GM19328 (cell line): ENCODE data around the gene KAT6B.

Experiments
- ATAC-seq: cut with Tn5 transposase; IDR thresholded peaks from one replicate; pipeline ENCODE4 v1.9.1; 2021; ENCODE audit warnings: mild to moderate bottlenecking, moderate library complexity; ENCODE audit not compliant: unreplicated experiment

The KAT6B gene

DNA sequence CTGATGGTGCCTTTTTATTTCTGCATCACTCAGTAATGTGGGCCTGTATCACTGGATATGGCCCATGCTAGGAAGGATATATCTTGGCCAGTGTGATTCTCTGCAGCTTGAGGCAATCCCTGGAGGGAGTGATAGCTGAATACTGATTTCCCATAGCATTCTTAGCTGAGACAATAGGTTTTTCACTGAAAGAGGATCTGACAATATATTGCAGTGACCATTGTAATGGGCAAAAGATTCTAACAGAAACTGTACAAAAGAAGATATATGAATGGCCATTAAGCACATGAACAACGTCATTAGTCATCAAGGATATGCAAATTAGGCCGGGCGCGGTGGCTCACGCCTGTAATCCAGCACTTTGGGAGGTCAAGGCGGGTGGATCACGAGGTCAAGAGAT lies 117.8 kb downstream of the KAT6B start:
- no peak for ATAC-seq

DNA sequence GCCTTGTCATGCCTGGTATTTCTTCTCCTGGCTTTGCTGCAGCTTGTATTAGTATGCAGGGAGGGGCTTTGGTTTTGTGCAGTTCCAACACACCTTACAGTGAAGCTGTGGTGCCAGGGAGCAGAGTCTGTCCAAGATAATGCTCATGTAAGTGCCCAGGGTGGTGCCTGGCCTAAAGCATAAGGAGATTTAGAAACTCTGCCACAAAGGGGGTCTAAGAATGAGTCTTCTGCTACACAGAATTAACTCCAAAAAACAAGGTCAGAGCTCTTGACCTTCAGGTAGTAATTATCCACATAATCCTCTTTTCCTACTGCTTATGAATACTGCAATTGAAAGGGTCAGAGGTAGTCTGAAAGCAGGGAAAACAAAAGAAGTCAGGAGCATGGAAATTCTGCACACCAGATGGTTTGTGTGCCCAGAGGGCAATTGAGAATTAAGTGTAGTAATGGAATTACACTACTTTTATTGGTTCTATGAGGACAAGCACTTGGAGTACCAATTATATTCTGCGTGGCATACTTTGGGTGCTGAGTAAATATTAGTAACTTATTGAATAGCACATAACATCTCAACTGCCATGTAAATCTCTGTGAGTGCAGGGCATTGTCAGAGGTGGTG lies 121.5 kb downstream of the KAT6B start:
- no peak for ATAC-seq

DNA sequence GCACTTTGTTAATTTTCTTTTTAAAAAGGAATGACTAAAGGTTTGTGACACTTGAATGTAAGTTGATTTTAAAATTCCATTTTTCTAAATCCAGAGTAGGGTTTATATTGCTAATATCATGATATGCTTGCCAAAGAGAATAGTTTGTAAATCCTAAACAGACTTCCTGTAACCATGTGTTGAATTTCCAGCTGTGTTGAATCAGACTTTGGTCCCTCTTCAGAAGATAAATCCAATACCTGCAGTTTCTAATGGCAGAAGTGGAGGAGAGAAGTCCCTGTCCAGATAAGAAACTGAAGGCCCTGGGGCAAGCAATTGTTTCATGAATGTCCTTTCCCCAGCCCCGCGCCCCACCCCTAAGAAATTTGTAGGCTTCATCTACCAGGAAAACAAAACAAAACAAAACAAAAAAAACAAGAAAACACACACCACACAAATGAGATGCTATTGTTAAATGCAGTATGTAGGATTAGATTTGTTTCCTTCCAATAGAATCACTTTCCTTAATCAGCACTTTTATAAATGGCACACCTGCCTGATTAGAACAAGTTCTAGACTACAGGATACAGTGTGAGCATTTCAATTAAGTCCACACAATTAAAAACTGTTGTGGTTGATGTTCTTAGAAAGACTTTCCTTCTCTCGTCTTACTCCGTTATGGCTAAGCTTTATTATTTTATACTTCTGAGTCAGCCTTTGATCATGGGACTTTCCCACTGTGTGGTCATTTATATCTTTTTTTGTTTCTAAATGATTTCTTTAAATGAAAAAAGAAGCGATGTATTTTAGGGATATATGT lies 122.8 kb downstream of the KAT6B start:
- ATAC-seq = no peak

DNA sequence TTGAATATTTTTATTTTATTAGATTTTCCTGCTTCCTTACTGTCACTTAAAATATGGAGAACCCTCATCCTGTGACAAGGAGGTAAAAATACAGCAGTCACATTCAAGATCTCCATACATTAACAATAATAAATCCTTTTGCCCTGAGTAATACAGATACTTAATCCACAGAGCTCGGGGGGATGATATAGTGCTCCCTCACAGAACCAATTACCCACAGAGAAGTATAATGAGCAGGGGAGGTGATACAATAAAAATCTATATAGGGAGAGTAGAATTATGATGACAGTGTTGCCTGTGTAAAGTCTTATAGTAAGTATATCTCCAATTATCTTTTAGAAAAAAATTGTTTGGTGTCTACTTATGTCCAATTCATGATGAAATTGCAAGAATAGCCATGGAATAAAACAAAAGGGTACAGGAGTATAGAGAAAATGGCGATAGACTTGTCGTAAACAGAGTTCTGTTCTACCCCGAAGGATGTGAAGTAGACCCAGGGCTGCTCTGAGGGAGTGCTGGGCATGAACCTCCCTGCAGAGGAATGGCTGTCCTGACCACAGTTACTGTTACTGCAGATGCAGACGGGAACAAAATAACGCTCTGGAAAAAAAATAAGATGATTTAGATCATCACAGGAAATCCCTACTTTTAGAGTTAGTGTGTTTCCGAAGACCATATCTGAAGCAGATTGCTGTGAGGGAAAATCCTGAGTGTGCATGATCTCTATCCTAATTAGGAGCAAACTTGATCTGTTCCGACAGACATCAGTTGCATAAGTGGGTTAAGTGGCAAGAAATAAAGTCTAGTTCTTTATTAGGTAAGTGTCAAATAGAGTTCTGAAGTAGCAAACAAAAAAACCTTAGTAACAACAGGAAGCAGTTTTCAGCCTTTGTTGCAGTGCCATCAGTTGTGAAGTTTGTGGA lies 123.7 kb downstream of the KAT6B start:
- ATAC-seq = no peak

DNA sequence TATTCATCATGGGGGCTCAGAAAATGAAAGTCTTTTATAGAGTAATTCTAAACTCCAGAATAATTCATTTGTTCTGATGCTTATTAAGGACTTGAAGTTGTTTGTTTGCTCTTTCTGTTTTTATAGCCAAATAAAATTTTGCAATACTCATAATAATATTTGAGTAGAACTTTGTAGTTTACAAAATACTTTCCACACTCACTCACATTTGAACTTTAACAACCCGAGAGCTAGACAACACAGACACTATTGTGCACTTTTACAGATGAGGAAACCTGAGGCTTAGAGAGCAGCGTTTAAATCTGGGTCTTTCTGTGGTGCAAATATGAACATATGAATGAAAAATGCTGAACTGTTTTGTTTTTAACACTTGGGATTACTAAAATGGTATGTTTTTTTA lies 126.8 kb downstream of the KAT6B start:
- no peak for ATAC-seq

DNA sequence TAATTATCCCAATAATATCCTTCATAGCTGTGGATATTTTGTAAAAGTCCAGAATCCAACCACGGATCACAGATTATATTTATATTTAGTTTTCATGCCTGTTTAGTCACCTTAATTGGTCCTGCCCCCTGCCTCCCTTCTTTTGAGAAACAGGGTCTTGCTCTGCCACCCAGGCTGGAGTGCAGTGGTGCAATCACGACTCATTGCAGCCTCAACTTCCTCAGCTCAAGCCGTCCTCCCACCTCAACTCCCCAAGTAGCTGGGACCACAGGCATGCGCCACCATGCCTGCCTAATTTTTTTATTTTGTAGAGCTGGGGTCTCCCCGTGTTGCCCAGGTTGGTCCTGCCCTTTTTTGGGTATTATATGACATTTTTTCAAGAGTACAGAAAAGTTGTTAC lies 129.4 kb downstream of the KAT6B start:
- ATAC-seq = no peak

DNA sequence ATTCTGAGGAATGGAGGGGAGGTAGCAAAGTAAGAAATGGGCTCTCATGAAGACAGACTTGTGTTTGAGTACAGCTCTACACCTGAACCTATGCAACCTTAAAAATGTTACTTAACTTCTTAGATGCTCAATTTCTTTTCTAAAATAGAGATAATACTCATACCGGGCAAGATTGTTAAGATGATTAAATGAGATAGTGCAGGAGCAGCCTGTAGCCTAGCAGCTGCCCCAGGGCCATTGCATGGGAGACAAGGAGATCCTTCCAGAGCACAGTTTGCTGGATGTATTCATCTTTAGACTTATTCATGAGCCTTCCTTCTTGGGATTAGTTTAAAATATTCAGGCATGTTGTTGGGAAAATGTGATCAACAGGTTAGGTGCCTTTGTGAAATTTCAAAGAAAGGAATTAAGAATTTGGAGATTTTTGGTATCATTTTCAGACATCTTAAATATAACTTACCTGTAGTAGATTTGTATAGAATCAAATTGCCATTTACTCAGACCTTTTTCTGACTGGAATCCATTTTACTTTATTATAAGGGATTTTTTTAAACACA lies 130.2 kb downstream of the KAT6B start:
- no peak for ATAC-seq

DNA sequence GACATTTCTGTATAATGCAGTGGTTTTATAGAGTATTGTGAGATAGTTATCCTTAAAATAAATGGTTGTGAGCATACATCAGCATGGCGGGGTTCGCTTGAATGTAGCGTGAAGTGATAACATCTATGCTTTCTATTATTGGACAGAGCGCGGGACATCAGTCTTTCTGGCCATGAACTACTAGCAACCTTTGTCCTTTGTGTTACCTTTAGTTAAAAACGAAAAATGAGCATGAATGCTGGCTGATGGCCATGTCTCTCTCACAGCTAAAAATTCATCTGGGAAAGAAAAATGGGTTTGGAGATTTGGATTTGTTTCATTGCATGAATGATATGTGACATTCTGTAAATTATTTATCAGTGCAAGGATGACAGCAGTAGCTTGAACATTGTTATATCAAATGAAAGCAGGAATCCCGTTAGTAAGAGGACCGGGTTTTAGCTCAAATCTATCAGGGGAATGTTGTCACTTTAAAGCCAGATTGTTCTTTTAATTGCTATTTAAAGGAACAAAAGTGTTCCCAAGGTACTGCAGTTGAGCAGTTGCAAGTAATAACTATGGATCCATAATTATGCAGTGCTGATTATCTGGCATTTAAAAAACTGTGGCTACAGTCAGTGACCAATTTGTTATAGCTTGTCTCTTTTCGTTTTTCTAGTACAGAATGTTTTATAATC lies 131.0 kb downstream of the KAT6B start:
- ATAC-seq = no peak

DNA sequence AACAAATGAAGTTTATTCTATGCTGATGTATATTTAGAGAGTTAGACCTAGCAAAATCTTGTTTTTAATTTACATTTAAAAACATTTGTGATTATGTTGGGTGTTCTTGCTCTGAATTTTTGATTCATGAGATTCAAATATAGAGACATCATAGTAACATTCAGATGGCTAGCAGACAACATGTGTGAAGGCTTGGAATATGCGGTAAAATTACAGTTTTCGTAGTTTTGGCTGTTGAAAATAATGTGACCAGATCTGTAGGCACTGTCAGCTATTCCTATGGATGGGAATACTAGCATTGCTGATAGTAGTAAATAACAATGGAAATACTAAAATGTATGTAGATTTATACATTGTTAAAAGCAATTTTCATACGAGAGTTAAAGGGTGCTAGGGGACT lies 131.9 kb downstream of the KAT6B start:
- no peak for ATAC-seq

DNA sequence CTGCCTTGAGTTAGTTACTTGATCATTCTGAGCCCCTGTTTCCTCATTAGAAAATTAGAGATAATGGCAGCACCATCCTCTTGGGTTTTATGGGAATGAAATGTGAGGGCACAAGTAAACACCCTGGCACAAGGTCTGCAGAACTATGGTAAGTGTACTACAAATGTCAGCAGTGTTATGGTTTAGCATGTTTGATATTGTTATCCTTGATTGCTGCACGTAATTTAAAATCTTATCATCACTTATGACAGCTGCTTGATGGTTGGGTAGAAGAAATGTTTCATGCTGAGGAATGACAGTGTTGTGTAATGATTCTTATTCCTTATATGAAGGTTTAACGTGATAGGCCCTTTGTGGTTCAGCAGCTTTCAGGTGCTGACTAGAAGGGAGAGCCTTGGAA lies 134.3 kb downstream of the KAT6B start:
- ATAC-seq = no peak

DNA sequence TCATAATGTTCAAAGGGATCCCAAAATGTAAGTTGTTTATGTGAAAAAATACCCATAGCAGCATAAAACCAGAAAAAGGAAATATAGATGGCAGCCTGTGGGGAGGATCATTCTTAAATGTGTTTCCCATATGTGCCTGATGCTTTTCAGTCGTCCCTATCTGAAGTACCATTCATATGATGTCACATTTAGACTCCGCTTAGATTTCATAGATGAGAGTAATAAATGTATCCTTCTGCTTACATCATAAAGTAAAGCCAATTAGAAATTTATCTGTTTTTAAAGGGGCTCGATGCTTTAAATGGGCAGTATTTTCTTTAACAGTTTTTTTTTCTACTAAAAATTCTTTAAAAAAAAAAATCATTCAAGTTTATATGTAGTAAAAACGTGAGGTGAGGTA lies 136.1 kb downstream of the KAT6B start:
- ATAC-seq = no peak

DNA sequence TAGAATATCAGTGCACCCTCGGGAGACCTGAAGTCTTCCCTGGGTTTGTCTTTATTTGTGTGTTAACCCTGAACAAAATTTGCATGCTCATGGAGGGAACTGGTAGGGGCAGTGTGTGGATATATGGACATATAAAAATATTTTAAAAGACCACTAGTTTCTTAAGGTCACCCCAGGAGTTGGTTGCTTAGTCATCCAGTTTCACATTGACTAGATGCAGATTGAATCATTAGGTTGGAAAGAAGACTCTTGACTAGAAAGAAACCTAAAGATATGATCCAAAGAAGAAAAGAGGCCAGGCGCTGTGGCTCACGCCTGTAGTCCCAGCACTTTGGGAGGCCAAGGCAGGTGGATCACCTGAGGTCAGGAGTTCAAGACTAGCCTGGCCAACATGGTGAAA lies 137.1 kb downstream of the KAT6B start:
- no peak for ATAC-seq

DNA sequence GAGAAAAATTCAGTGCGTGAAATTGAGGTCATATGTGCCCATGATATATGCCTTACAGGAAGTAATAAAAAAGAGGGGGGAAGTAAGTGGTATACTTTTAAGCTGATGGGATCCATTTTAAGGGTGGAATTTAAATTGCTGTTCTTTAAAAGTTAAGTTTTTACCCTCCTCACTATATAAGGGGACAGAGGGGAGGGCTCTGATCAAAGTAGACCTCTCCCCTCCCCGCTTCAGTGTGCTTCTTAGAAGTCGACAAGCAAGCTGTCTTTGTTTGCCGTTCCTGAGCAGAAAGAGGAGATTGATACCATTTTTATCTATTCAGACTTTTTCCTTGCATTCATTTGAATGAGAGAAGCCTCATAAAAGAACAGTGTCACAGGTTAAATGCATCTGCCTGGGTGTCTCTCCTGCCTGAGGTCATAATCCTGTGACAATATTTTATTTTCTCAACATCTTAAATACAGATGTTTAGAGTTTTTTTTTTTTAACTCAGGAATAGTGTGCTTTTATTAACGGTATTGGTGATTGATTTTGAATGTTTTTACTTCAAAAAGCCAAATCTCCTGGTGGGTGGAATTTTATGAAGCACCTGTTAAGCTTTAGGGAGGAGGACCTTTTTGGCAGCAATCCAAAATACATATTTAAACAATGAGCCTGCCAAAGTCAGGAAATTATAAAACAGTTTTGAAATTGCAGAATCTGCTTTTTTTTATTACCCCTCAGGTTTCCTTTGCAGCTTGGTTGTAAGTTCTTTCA lies 141.7 kb downstream of the KAT6B start:
- ATAC-seq = no peak

DNA sequence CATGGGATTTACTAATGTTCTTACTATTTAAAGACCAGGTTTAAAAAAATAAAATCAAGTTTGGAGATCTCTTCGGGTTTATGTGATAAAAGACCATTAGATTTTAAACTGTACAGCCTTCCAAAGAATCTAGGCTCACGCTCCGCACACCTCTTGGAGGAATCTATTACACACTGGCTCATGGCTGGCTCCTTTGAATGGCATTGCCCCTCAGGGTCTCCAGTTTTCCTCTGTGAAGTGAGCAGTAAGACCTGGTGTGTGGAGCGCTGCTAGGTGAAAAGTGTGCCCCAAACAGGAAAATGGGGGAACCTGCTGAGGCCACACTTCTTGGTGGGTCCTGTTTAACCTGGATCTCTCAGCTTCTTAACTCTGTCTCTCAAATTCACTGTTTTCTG lies 142.3 kb downstream of the KAT6B start:
- ATAC-seq = no peak

DNA sequence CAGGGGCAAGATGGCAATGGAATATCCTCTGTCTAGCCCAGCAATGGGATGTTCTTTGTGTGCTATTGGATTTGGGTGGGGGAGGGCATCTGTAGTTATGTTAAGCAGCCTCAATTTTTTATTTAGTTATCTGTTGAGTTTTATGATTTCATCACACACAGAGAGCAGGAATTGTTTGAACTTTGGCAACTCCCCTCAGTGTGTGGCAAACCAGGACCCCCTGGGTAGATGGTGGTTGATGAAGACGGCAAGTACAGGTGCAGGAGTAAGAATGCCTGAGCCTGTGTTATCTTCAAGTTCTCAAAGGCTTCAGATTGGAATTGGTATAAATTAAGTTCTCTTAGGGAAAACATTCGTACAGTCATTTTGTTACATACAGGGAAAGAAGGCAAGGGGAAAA lies 142.7 kb downstream of the KAT6B start:
- no peak for ATAC-seq

DNA sequence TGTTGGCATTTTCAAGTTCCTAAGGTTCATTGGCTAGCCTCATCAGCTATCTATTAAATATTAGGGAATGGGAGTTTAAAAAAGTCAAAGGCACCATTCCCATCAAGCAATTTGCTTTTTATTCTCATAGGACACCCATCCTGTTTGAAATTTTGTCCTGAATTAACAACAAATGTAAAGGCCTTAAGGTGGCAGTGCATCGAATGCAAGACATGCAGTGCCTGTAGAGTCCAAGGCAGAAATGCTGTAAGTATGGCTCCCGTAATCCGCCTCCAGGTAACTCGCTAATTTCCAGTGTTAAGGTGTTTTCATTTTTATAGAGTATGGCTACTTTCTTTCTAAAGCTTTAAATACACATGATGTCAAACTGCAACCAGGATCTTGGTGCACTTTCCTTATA lies 143.1 kb downstream of the KAT6B start:
- ATAC-seq = no peak

DNA sequence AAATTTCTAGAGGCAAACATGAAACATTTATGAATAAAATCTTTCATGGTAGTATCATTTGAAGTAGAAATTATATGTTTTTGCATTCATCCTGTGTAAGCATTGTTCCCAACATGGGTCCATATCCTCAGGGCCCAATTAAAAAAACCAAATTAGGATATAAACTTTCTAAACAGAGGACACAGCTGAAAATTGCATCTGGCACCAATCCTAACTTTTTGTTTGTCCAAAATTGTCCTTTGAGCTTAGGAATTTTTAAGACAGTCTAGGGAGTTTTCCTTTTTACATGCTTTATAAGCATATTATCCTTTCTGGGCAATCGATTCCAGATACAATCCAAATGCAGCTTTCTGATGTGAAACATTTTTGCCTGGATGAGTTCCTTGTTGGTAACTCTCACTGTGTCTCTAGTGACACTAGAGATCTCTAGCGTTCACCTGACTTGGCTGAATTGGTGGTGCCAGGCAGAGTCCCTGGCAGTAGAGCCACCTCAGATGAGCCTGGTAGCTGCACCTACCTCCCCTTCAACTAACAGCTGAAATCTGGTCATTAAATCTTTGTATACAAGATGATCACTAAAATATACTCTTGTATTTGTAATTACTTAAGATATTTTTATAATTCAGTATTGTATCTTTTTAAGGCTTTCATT lies 147.5 kb downstream of the KAT6B start:
- no peak for ATAC-seq

DNA sequence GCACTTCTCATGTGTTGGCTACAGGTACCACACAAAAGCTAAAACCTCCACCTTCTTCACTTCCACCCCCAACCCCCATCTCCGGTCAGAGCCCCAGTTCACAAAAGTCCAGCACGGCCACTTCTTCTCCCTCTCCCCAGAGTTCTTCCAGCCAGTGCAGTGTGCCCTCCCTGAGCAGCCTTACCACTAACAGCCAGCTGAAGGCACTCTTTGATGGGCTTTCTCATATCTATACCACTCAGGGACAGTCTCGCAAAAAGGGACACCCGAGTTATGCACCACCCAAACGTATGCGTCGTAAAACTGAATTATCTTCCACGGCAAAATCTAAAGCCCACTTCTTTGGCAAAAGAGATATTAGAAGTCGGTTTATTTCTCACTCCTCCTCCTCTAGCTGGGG lies 149.4 kb downstream of the KAT6B start:
- no peak for ATAC-seq

DNA sequence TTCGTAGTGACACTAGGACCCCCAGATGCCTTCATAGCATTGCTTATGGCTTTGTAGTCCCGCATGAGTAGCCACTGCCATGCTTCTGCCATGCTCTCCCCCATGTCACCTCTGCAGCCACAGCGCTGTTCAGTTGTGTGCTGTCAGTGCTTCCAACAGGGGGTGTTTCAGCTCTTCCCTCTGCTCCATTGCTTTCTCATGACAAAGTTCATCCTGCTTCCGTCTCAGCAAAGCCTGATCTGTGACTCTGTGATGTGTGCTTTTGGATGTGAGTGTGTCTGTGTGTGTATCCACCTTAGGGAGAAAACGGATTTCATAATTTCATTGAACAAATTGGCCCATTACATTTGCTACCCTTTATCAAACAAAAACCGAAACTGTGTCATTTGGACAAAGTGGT lies 150.2 kb downstream of the KAT6B start:
- ATAC-seq = no peak

DNA sequence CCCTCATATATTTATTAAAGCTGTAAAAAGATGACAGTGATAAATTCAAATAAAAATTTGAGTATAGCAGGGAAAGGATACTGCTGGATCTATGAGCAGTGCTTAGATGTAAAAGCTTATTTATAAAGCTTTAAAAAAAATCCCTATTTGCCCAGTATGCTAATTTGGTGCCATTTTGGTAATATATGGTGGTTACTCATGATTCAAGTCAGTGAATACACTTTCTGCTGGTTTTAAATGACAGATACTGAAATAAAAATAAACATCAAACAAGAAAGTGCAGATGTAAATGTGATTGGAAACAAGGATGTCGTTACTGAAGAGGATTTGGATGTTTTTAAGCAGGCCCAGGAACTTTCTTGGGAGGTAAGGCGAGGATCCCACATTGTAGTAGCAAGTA lies 150.7 kb downstream of the KAT6B start:
- ATAC-seq = no peak
